ENCODE results near the gene TP53I11. TPM values are rescaled to one million over a fixed set of nuclear protein-coding genes. Genes with fewer than 3 reads are reported as not detected.

Gene TP53I11
- total and polyA plus RNA-seq, 2 donors (not counting 3 experiments of a cell fraction or from before 2014, with no cell fraction given): 31.5 to 79.4 TPM

GRCh38 chr11:44952082-44952481 lies 1.4 kb upstream of the TP53I11 start:
- Histone ChIP-seq H3K9me1 (replicated peaks; ENCODE audit: control insufficient read depth, extremely low read depth, insufficient read depth, low read length) (no peaks in the 10 kb centered on the region), H3K79me2 (ENCODE audit: control insufficient read depth, insufficient read depth, low read length) (no peaks in the 10 kb centered on the region), H2AFZ (ENCODE audit: low read depth, low read length) (no peak overlapping the region), H3K27ac (ENCODE audit: insufficient read depth, low read depth, low read length) (no peak overlapping the region), H3K9me3 (replicated peaks; ENCODE audit: control insufficient read depth, insufficient read depth, low read length) (no peaks in the 10 kb centered on the region), H3K36me3 (ENCODE audit: control insufficient read depth in 2 of 2, extremely low read depth in 1 of 2, insufficient read depth in 2 of 2, low read length in 2 of 2) (no peaks in the 10 kb centered on the region), H3K4me3 (replicated peaks in 1 of 3; ENCODE audit: insufficient read depth in 1 of 3, low read depth in 1 of 3, low read length in 3 of 3) (no peak overlapping the region), H3K4me1 (ENCODE audit: control insufficient read depth, extremely low read depth, insufficient read depth, low read length) (peaks cover 16% of the 10 kb centered on the region), H3K9ac (replicated peaks; ENCODE audit: extremely low read depth, insufficient read depth, low read length) (no peak overlapping the region), H3K4me2 (ENCODE audit: insufficient read depth, low read length) (no peak overlapping the region), H4K20me1 (replicated peaks; ENCODE audit: control insufficient read depth, extremely low read depth, insufficient read depth, low read length) (peaks cover 2% of the 10 kb centered on the region), H3K27me3 (ENCODE audit: control insufficient read depth in 2 of 2, insufficient read depth in 2 of 2, low read length in 2 of 2) (no peaks in the 10 kb centered on the region)
- intact Hi-C loops (cut with micrococcal nuclease): loop anchor here (10.0 kb wide), 1 partner anchor 713 kb away; the partner anchor contains the start of gene CHST1
- BruUV-seq (replicated peaks): no TSS peak
- dilution Hi-C loops (cut with MboI; ENCODE audit: extremely low pct_ligation_motif_present, low sequenced_read_pairs): no loop called here
- CTCF ChIA-PET: interaction anchor here (1.2 kb wide), 1 partner anchor 16 kb away, joined by 4 read pairs; no protein-coding TSS in a partner anchor
- FAIRE-seq (no peak), DNase-seq (ENCODE audit: low read depth, low spot score) (no peak)
- POLR2A ChIA-PET: no interaction called here
- TF ChIP-seq POLR2A (IDR thresholded peaks at IDR 0.05; ENCODE audit: low read depth, low read length) (no peak), POLR2AphosphoS5 (IDR thresholded peaks at IDR 0.05; ENCODE audit: insufficient read depth, low read depth, low read length) (no peak), JUN (IDR thresholded peaks at IDR 0.05; ENCODE audit: borderline replicate concordance, insufficient read depth, insufficient read length, low read depth) (no peak), MYC (IDR thresholded peaks at IDR 0.05; ENCODE audit: low read depth, low read length) (no peak), MAX (IDR thresholded peaks at IDR 0.05; ENCODE audit: insufficient read depth, insufficient read length) (no peak), CTCF (IDR thresholded peaks at IDR 0.05; ENCODE audit: extremely low read depth in 1 of 2, insufficient read depth in 1 of 2, low read depth in 1 of 2, low read length in 2 of 2) (no peak), EZH2 (IDR thresholded peaks at IDR 0.05; ENCODE audit: borderline replicate concordance, low read depth, low read length, severe bottlenecking) (no peak), GATA2 (IDR thresholded peaks at IDR 0.05; ENCODE audit: insufficient read depth, insufficient read length, low read depth, low read length) (no peak), FOS (IDR thresholded peaks at IDR 0.05; ENCODE audit: borderline replicate concordance, insufficient read depth, low read length) (no peak)

Data from endothelial cell of umbilical vein (primary cell).